Superior temporal gyrus (tissue), 1 donor: ENCODE results near the gene TOLLIP.
"Not testable (repeated sequence)": the region's sequence is repeated elsewhere in the genome, so short reads cannot be mapped to it uniquely, and the experiment has no call there.

Experiments
- DNase-seq: peaks from one replicate; pipeline ENCODE4 v3.0.0-alpha.2; 2016; ENCODE audit errors: extremely low spot score

Gene TOLLIP

GRCh38 chr11:1247026-1247425 is 62.4 kb downstream of the TOLLIP start:
- DNase-seq = not testable (repeated sequence)

DNA sequence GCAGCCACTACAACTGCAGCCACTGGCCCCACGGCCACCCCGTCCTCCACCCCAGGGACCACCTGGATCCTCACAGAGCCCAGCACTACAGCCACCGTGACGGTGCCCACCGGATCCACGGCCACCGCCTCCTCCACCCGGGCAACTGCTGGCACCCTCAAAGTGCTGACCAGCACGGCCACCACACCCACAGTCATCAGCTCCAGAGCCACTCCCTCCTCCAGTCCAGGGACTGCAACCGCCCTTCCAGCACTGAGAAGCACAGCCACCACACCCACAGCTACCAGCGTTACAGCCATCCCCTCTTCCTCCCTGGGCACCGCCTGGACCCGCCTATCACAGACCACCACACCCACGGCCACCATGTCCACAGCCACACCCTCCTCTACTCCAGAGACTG is 63.1 kb downstream of the TOLLIP start:
- DNase-seq = not testable (repeated sequence)

DNA sequence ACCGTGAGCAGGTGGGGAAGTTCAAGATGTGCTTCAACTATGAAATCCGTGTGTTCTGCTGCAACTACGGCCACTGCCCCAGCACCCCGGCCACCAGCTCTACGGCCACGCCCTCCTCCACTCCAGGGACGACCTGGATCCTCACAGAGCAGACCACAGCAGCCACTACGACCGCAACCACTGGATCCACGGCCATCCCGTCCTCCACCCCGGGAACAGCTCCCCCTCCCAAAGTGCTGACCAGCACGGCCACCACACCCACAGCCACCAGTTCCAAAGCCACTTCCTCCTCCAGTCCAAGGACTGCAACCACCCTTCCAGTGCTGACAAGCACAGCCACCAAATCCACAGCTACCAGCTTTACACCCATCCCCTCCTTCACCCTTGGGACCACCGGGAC is 63.7 kb downstream of the TOLLIP start:
- DNase-seq = not testable (repeated sequence)

DNA sequence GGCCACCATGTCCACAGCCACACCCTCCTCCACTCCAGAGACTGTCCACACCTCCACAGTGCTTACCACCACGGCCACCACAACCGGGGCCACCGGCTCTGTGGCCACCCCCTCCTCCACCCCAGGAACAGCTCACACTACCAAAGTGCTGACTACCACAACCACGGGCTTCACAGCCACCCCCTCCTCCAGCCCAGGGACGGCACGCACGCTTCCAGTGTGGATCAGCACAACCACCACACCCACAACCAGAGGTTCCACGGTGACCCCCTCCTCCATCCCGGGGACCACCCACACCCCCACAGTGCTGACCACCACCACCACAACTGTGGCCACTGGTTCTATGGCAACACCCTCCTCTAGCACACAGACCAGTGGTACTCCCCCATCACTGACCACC is 64.9 kb downstream of the TOLLIP start:
- DNase-seq = not testable (repeated sequence)

DNA sequence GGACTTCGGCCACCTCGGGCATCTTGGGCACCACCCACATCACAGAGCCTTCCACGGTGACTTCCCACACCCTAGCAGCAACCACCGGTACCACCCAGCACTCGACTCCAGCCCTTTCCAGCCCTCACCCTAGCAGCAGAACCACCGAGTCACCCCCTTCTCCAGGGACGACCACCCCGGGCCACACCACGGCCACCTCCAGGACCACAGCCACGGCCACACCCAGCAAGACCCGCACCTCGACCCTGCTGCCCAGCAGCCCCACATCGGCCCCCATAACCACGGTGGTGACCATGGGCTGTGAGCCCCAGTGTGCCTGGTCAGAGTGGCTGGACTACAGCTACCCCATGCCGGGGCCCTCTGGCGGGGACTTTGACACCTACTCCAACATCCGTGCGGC is 65.9 kb downstream of the TOLLIP start:
- not testable (repeated sequence) for DNase-seq

GRCh38 chr11:1242751-1243150 is 66.7 kb downstream of the TOLLIP start:
- not testable (repeated sequence) for DNase-seq

DNA sequence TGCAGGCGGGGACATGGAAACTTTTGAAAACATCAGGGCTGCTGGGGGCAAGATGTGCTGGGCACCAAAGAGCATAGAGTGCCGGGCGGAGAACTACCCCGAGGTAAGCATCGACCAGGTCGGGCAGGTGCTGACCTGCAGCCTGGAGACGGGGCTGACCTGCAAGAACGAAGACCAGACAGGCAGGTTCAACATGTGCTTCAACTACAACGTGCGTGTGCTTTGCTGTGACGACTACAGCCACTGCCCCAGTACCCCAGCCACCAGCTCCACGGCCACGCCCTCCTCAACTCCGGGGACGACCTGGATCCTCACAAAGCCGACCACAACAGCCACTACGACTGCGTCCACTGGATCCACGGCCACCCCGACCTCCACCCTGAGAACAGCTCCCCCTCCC is 67.1 kb downstream of the TOLLIP start:
- no peak for DNase-seq

- no peak for DNase-seq
These were observed 67.7 kb downstream of the TOLLIP start for GRCh38 chr11:1241706-1242105.

DNA sequence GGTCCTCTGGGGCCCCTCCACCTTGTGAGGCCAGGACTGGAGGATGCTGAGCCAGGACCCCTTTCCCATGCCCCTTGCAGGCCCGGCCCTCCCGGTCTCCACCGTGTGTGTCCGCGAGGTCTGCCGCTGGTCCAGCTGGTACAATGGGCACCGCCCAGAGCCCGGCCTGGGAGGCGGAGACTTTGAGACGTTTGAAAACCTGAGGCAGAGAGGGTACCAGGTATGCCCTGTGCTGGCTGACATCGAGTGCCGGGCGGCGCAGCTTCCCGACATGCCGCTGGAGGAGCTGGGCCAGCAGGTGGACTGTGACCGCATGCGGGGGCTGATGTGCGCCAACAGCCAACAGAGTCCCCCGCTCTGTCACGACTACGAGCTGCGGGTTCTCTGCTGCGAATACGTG is 68.7 kb downstream of the TOLLIP start:
- no peak for DNase-seq

- no peak for DNase-seq
These were observed 69.7 kb downstream of the TOLLIP start for GRCh38 chr11:1239596-1240205.

- DNase-seq = no peak
These were observed 70.5 kb downstream of the TOLLIP start for GRCh38 chr11:1238767-1239595.

GRCh38 chr11:1237851-1238250 is 71.6 kb downstream of the TOLLIP start:
- DNase-seq = no peak

GRCh38 chr11:1237128-1237580 is 72.3 kb downstream of the TOLLIP start:
- DNase-seq = no peak

DNA sequence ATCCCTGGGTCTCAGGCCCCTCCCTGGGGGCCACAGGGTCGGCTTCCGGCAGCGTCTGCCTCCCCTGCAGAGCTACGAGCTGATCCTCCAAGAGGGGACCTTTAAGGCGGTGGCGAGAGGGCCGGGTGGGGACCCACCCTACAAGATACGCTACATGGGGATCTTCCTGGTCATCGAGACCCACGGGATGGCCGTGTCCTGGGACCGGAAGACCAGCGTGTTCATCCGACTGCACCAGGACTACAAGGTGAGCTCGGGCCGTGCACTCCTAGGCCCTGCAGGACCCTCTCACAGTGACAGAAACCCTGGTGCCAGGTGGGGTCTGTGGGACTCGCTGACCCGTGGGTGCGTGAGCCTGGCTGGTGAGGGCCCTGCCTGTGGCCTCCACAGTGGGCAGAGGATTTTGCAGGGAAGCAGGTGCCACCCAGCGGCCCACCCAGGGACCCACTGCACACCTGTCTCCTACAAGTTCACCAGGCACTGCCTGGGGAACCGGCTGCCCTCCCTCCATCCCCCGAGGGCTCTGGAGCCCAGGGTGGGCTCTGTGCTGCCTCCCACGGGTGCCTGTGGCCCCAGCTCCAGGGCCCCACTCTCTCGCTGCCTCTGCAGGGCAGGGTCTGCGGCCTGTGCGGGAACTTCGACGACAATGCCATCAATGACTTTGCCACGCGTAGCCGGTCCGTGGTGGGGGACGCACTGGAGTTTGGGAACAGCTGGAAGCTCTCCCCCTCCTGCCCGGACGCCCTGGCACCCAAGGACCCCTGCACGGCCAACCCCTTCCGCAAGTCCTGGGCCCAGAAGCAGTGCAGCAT is 72.9 kb downstream of the TOLLIP start:
- no peak for DNase-seq

DNA sequence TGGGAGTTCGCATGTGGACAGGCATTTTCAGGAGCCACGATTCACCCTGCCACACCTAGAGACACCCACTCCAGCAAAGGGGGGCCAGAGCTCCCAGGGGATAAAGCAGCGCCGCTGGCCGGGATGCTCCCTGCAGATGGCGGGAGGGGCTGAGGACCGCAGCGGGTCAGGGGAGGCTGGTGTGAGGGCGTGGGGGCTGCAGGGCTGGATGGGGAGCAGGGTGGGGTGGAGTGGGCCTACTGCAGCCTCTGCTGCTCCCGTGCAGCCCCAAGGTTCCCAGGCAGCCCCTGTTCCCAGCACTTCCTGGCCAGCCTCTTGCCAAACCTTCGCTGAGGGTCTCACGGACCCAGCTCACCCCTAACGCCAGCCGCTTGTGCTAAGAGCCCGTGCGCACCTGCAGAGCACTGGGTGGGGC is 73.5 kb downstream of the TOLLIP start:
- no peak for DNase-seq

GRCh38 chr11:1235306-1235900 is 74.0 kb downstream of the TOLLIP start:
- no peak for DNase-seq

GRCh38 chr11:1234771-1235305 is 74.6 kb downstream of the TOLLIP start:
- no peak for DNase-seq

DNA sequence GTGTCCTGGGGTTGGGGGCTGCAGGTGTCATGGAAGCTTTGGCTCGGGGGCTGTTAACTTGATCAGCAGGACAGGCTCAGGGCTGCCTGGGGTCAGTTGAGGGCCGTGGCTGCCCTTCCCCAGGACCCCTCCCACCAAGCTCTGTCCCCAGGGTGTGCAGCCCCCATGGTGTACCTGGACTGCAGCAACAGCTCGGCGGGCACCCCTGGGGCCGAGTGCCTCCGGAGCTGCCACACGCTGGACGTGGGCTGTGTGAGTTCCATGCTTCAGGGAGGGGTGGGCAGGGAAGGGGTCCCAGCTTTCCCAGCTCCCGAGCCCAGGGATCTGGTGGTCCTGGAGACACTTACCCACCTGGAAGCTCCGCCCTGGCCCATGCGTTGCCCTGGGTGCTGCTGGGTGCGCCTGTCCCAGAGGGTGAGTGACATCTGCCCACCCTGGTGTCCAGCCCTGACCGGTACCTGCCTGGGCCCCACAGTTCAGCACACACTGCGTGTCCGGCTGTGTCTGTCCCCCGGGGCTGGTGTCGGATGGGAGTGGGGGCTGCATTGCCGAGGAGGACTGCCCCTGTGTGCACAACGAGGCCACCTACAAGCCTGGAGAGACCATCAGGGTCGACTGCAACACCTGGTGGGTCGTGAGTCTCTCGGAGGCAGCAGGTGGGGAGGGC is 75.2 kb downstream of the TOLLIP start:
- DNase-seq = no peak

DNA sequence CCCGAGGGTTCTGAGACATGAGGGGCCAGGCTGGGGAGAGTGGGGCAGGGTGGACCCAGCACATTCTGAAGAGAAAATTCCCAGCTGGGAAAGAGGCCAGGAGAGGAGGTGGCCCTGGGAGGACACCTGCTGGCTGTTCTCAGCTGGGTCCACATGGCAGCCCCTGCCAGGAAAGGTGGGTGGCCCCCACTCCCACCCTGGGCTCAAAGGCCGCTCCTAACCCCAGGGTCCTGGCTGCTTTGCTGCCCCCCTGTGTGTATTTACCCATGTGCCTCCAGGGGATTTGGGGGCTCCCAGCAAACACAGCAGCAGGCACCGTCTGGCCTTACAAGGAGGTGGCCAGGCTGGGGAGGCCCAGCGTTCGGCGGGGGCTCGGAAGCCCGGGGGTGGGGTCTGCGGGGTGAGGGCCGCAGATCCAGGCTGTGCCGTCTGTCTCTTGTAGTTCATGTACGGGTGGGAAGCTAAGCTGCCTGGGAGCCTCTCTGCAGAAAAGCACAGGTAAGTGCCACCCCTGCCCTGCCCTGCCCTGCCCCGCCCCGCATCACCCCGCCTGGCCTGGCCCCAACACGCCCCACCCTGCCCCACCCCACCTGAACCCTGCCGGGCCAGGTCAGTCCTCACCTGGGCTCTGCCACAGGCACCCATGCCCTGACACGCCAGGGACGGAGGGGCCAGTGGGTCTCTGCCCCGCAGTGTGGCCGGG is 75.9 kb downstream of the TOLLIP start:
- no peak for DNase-seq

DNA sequence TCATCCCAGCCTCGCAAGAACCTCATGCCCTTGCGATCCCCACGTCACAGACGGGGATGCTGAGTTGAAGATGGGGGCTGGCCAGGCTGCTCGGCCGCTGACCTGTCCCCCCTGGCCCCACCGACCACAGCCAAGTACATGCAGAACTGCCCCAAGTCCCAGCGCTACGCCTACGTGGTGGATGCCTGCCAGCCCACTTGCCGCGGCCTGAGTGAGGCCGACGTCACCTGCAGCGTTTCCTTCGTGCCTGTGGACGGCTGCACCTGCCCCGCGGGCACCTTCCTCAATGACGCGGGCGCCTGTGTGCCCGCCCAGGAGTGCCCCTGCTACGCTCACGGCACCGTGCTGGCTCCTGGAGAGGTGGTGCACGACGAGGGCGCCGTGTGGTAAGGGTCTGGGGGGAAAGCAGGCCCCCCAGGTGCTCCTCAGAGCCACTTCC is 76.5 kb downstream of the TOLLIP start:
- no peak for DNase-seq
